Neuronal stem cell (in vitro differentiated cells): ENCODE results near the gene DOCK8.
"Not testable (repeated sequence)": the region's sequence is repeated elsewhere in the genome, so short reads cannot be mapped to it uniquely, and the experiment has no call there.

ENCODE experiments used
- DNase-seq: peaks from one replicate; pipeline ENCODE4 v3.0.0-alpha.2; 2013; ENCODE audit warnings: low spot score
- H2AFZ ChIP-seq: one replicate; pipeline ENCODE4 v1.6.1; 2013; ENCODE audit warnings: mild to moderate bottlenecking, low read length, inconsistent platforms
- H2AK5ac ChIP-seq: 2 replicates; pipeline ENCODE4 v1.6.1; 2013; ENCODE audit warnings: low read depth, mild to moderate bottlenecking, inconsistent platforms, low read length, moderate library complexity, mixed read lengths
- H2BK120ac ChIP-seq: 2 replicates; pipeline ENCODE4 v1.6.1; 2013; ENCODE audit warnings: low read depth, mild to moderate bottlenecking, inconsistent platforms, low read length, moderate library complexity, mixed read lengths
- H2BK12ac ChIP-seq: one replicate; pipeline ENCODE4 v1.6.1; 2013; ENCODE audit warnings: low read length, inconsistent platforms
- H2BK15ac ChIP-seq: 2 replicates; pipeline ENCODE4 v1.6.1; 2013; ENCODE audit warnings: mild to moderate bottlenecking, low read length, inconsistent platforms, mixed read lengths
- H2BK5ac ChIP-seq: one replicate; pipeline ENCODE4 v1.6.1; 2013; ENCODE audit warnings: inconsistent platforms, mild to moderate bottlenecking, low read length, moderate library complexity
- H3K14ac ChIP-seq: one replicate; pipeline ENCODE4 v1.6.1; 2013; ENCODE audit warnings: low read length, inconsistent platforms
- H3K18ac ChIP-seq: 2 replicates; pipeline ENCODE4 v1.6.1; 2013; ENCODE audit warnings: low read length, inconsistent platforms
- H3K23ac ChIP-seq: 2 replicates; pipeline ENCODE4 v1.6.1; 2013; ENCODE audit warnings: low read depth, mild to moderate bottlenecking, mixed read lengths, low read length, inconsistent platforms; ENCODE audit not compliant: poor library complexity
- H3K27ac ChIP-seq: replicated peaks from 3 replicates; pipeline ENCODE4 v1.5.1; 2013; ENCODE audit warnings: low read length, inconsistent platforms
- H3K27me3 ChIP-seq, 3 experiments: 2 replicates each; pipeline ENCODE4 v1.6.1; 2013; ENCODE audit warnings: low read length in 3 of 3, mild to moderate bottlenecking in 2 of 3, inconsistent platforms in 1 of 3, low read depth in 1 of 3, mixed read lengths in 1 of 3, moderate library complexity in 1 of 3; ENCODE audit not compliant: control insufficient read depth in 3 of 3, insufficient read depth in 3 of 3
- H3K36me3 ChIP-seq, 2 donors: replicated peaks in 1 of 2; 2 replicates each; pipeline ENCODE4 v1.6.1; 2013; ENCODE audit warnings: low read length in 2 of 2; ENCODE audit not compliant: control insufficient read depth in 2 of 2, insufficient read depth in 2 of 2
- H3K4ac ChIP-seq: 2 replicates; pipeline ENCODE4 v1.6.1; 2013; ENCODE audit warnings: inconsistent platforms, mild to moderate bottlenecking, low read length, moderate library complexity
- H3K4me1 ChIP-seq, 2 donors: 1 replicate in 1 of 2; 2 replicates in 1 of 2; pipeline ENCODE4 v1.6.1; 2013; ENCODE audit warnings: low read length in 2 of 2, low read depth in 1 of 2; ENCODE audit not compliant: control insufficient read depth in 2 of 2, insufficient read depth in 1 of 2
- H3K4me2 ChIP-seq: one replicate; pipeline ENCODE4 v1.6.1; 2013; ENCODE audit warnings: mild to moderate bottlenecking, low read length, inconsistent platforms; ENCODE audit not compliant: insufficient read depth, poor library complexity, severe bottlenecking
- H3K4me3 ChIP-seq, 2 donors: 2 replicates each; pipeline ENCODE4 v1.5.1; 2013; ENCODE audit warnings: low read length in 2 of 2, mild to moderate bottlenecking in 2 of 2, inconsistent platforms in 1 of 2, moderate library complexity in 1 of 2
- H3K79me1 ChIP-seq: one replicate; pipeline ENCODE4 v1.6.1; 2013; ENCODE audit warnings: low read depth, mild to moderate bottlenecking, inconsistent platforms, low read length, moderate library complexity
- H3K9ac ChIP-seq: one replicate; pipeline ENCODE4 v1.6.1; 2013; ENCODE audit warnings: mild to moderate bottlenecking, low read depth, low read length, inconsistent platforms; ENCODE audit not compliant: poor library complexity
- H3K9me3 ChIP-seq, 2 donors: replicated peaks in 1 of 2; 2 replicates each; pipeline versions ENCODE3 to v1.6.1; 2013; ENCODE audit warnings: low read length in 2 of 2, mild to moderate bottlenecking in 2 of 2, inconsistent platforms in 1 of 2, low read depth in 1 of 2, mixed read lengths in 1 of 2, moderate library complexity in 1 of 2; ENCODE audit not compliant: control insufficient read depth in 2 of 2, insufficient read depth in 1 of 2
- H4K8ac ChIP-seq: one replicate; pipeline ENCODE4 v1.6.1; 2013; ENCODE audit warnings: low read depth, mild to moderate bottlenecking, inconsistent platforms, low read length, moderate library complexity
- H4K91ac ChIP-seq: one replicate; pipeline ENCODE4 v1.6.1; 2013; ENCODE audit warnings: low read length, low read depth, mild to moderate bottlenecking, inconsistent platforms; ENCODE audit not compliant: poor library complexity
- WGBS, 2 donors: extraction: QIAGEN DNeasy Blood & Tissue Kit; methylation state at CpG; one replicate each; pipeline ENCODE4 v1.1.7; 2013; ENCODE audit warnings: missing lambda C conversion rate in 2 of 2, mixed read lengths in 1 of 2; ENCODE audit not compliant: insufficient read length in 2 of 2, insufficient replicate concordance in 1 of 2; ENCODE audit errors: extremely low coverage in 2 of 2; 5-methylcytosine and 5-hydroxymethylcytosine counted together

Gene DOCK8

DNA sequence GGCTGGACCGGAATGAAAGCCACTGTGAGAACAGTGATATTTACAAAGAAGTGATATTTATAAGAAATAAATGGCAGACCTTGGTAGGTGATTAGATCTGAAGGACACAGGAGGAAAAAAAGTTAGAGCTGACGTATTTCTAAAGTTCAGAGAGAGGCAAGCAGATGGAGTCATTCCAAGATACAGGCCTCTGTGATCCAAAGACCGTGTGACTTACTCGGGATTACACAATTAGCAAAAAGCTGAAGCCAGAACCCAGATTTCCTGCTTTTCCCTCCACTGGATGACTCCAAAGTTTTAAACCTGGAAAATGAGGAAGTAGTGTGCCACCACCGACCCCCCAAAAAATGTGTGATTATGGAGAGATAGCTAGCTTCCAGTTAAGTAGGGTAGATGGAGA, 3.1 kb upstream of the DOCK8 start:
- WGBS, 2 donors: no CpG with 5 or more reads among the region's 5 CpGs
- no peak overlapping the region for H3K4me2 ChIP-seq
- H3K4me1 ChIP-seq: peaks cover 0 to 2% of the 10 kb centered on the region in 2 donors
- no peak overlapping the region for H3K27ac ChIP-seq
- no peak overlapping the region for H3K9ac ChIP-seq
- H2BK12ac ChIP-seq: no peak overlapping the region
- H4K8ac ChIP-seq: no peak overlapping the region
- peaks cover 0 to 4% of the 10 kb centered on the region in 2 donors for H3K9me3 ChIP-seq
- H3K4me3 ChIP-seq: no peak overlapping the region
- no peak overlapping the region for H2BK5ac ChIP-seq
- no peaks in the 10 kb centered on the region for H3K79me1 ChIP-seq
- no peak overlapping the region for H2AK5ac ChIP-seq
- no peak overlapping the region for H3K18ac ChIP-seq
- no peak overlapping the region for H3K4ac ChIP-seq
- H3K27me3 ChIP-seq: peaks cover 4 to 69% (median 26%) of the 10 kb centered on the region in 3 experiments
- DNase-seq: no peak
- H2AFZ ChIP-seq: no peak overlapping the region
- no peak overlapping the region for H4K91ac ChIP-seq
- no peaks in the 10 kb centered on the region for H3K36me3 ChIP-seq
- no peak overlapping the region for H3K23ac ChIP-seq
- H3K14ac ChIP-seq: no peak overlapping the region
- no peak overlapping the region for H2BK15ac ChIP-seq
- H2BK120ac ChIP-seq: no peak overlapping the region

DNA sequence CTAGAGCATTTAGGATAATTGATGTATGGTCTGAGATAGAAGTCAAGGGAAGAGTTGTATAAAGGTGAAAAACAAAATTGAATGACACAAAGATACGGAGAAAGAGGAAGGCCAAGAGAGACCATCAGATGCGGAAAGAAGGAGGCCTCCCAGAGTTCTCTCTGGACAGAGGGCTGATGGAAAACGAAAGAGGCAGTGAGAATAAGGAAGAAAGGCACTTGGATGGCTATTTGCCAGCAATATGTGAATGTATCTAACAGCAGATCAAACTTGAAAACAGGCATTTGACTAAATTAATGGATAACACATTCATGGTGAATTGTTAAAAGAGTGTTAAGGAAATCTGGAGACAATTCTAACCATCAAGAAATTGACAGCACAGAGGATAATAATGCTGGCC, 2.4 kb upstream of the DOCK8 start:
- H2AK5ac ChIP-seq: no peak overlapping the region
- no peak overlapping the region for H2AFZ ChIP-seq

DNA sequence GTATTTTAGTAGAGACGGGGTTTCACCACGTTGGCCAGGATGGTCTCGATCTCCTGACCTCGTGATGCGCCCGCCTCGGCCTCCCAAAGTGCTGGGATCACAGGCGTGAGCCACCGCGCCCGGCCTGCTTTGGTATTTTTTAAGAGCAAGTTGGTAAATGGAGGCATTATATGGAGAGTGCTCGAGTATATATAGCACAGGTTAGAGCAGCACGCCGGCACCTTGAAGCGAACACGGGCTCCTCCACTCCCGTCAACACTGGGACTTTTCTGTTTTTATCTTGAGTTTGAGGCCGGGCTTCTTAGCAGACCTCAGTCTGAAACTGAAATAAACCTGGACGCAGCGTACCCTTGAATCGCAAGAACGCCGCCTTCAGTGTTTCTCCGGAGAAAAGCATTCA, 764 bp upstream of the DOCK8 start:
- not testable (repeated sequence) for H3K4me3 ChIP-seq, H3K4me1 ChIP-seq, H4K8ac ChIP-seq, H2BK5ac ChIP-seq, H2BK15ac ChIP-seq, H2AFZ ChIP-seq, H3K23ac ChIP-seq, H3K27ac ChIP-seq, H3K4ac ChIP-seq, DNase-seq, H3K9ac ChIP-seq, H3K4me2 ChIP-seq, H4K91ac ChIP-seq, H3K14ac ChIP-seq, H3K36me3 ChIP-seq, H2AK5ac ChIP-seq, H3K18ac ChIP-seq, H3K9me3 ChIP-seq, H3K79me1 ChIP-seq, H2BK120ac ChIP-seq, H2BK12ac ChIP-seq
- no CpG with 5 or more reads among the region's 24 CpGs for WGBS, 2 donors
- H3K27me3 ChIP-seq: peaks cover 4 to 73% (median 28%) of the 10 kb centered on the region in 3 experiments

More for the DNA sequence above, 2.4 kb upstream of the DOCK8 start:
- Histone ChIP-seq H3K9me3 (peaks cover 0 to 4% of the 10 kb centered on the region in 2 donors), H2BK12ac (no peak overlapping the region), H3K4me1 (peaks cover 0 to 2% of the 10 kb centered on the region in 2 donors), H3K27ac (no peak overlapping the region), H3K9ac (no peak overlapping the region), H2BK15ac (no peak overlapping the region), H4K91ac (no peak overlapping the region), H3K36me3 (no peaks in the 10 kb centered on the region), H3K14ac (no peak overlapping the region), H3K4ac (no peak overlapping the region), H3K79me1 (no peaks in the 10 kb centered on the region), H2BK5ac (no peak overlapping the region), H3K27me3 (peaks cover 4 to 76% (median 28%) of the 10 kb centered on the region in 3 experiments), H2BK120ac (no peak overlapping the region), H3K18ac (no peak overlapping the region), H4K8ac (no peak overlapping the region), H3K4me2 (no peak overlapping the region), H3K4me3 (no peak overlapping the region), H3K23ac (no peak overlapping the region)
- DNase-seq: no peak
- no CpG with 5 or more reads among the region's 3 CpGs for WGBS, 2 donors

DNA sequence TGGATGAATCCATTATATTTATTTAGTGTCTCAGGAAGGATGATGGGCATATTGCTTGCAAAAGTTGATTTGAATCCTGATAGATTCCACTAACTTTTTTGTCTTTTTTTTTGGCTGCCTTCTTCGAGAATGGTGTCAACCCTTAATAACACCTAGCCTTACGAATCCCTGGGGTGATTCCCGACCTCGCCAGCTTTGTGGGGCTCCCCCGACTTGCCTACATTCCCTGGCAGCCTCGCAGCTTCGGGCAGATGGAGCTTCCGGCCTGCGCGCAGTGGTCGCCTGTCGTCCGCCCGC, 366 bp upstream of the DOCK8 start:
- H2BK15ac ChIP-seq: no peak overlapping the region
- no peak overlapping the region for H4K8ac ChIP-seq
- no peak overlapping the region for H2BK120ac ChIP-seq
- peak overlapping the region; percentile 5 for H3K14ac ChIP-seq
- peak overlapping the region; percentile 93 for H3K18ac ChIP-seq
- no peak overlapping the region for H2AK5ac ChIP-seq
- no peak overlapping the region for H3K27ac ChIP-seq
- peaks cover 4 to 69% (median 28%) of the 10 kb centered on the region in 3 experiments for H3K27me3 ChIP-seq
- H3K9ac ChIP-seq: peak overlapping the region; percentile 85
- H2BK12ac ChIP-seq: no peak overlapping the region
- peak overlapping the region; percentile 99 for H2AFZ ChIP-seq
- no peaks in the 10 kb centered on the region for H3K36me3 ChIP-seq
- H3K4me3 ChIP-seq: peak overlapping the region; percentile 45 to 87
- H3K9me3 ChIP-seq: peaks cover 0 to 4% of the 10 kb centered on the region in 2 donors
- H3K23ac ChIP-seq: peak overlapping the region; percentile 95
- WGBS, 2 donors: no CpG with 5 or more reads among the region's 14 CpGs
- no peak overlapping the region for H4K91ac ChIP-seq
- H3K4me1 ChIP-seq: peaks cover 0 to 2% of the 10 kb centered on the region in 2 donors
- no peak overlapping the region for H3K4ac ChIP-seq
- DNase-seq: no peak
- H3K79me1 ChIP-seq: no peaks in the 10 kb centered on the region
- peak overlapping the region; percentile 89 for H3K4me2 ChIP-seq
- H2BK5ac ChIP-seq: no peak overlapping the region
